ENCODE results near the gene RBMS3.

GRCh38 chr3:29274667-29275066, 6.2 kb upstream of the RBMS3 start:
- TF ChIP-seq, protein P1, sequence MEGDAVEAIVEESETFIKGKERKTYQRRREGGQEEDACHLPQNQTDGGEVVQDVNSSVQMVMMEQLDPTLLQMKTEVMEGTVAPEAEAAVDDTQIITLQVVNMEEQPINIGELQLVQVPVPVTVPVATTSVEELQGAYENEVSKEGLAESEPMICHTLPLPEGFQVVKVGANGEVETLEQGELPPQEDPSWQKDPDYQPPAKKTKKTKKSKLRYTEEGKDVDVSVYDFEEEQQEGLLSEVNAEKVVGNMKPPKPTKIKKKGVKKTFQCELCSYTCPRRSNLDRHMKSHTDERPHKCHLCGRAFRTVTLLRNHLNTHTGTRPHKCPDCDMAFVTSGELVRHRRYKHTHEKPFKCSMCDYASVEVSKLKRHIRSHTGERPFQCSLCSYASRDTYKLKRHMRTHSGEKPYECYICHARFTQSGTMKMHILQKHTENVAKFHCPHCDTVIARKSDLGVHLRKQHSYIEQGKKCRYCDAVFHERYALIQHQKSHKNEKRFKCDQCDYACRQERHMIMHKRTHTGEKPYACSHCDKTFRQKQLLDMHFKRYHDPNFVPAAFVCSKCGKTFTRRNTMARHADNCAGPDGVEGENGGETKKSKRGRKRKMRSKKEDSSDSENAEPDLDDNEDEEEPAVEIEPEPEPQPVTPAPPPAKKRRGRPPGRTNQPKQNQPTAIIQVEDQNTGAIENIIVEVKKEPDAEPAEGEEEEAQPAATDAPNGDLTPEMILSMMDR (IDR thresholded peaks at IDR 0.05) = no peak
- TF ChIP-seq POLR2AphosphoS5 (IDR thresholded peaks at IDR 0.05; ENCODE audit: insufficient read depth in 1 of 2, low read depth in 1 of 2) (no peak), POLR2A (IDR thresholded peaks at IDR 0.05) (no peak)

Data from vagina (tissue), 2 donors.